ENCODE data around the gene OAT. TPM values are rescaled to one million over a fixed set of nuclear protein-coding genes. Genes with fewer than 3 reads are reported as not detected.

OAT gene
- polyA plus RNA-seq, 1 of the 3 experiments (the other 2 are of a cell fraction): 65.7 TPM

- TF ChIP-seq REST (IDR thresholded peaks at IDR 0.05; ENCODE audit: low read depth, low read length) (no peak), JUND (IDR thresholded peaks at IDR 0.05) (no peak)
- TF ChIP-seq, protein P1, sequence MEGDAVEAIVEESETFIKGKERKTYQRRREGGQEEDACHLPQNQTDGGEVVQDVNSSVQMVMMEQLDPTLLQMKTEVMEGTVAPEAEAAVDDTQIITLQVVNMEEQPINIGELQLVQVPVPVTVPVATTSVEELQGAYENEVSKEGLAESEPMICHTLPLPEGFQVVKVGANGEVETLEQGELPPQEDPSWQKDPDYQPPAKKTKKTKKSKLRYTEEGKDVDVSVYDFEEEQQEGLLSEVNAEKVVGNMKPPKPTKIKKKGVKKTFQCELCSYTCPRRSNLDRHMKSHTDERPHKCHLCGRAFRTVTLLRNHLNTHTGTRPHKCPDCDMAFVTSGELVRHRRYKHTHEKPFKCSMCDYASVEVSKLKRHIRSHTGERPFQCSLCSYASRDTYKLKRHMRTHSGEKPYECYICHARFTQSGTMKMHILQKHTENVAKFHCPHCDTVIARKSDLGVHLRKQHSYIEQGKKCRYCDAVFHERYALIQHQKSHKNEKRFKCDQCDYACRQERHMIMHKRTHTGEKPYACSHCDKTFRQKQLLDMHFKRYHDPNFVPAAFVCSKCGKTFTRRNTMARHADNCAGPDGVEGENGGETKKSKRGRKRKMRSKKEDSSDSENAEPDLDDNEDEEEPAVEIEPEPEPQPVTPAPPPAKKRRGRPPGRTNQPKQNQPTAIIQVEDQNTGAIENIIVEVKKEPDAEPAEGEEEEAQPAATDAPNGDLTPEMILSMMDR (IDR thresholded peaks at IDR 0.05): no peak
Measured at GRCh38 chr10:124409696-124410095, 9.0 kb downstream of the OAT start (continued).

DNA sequence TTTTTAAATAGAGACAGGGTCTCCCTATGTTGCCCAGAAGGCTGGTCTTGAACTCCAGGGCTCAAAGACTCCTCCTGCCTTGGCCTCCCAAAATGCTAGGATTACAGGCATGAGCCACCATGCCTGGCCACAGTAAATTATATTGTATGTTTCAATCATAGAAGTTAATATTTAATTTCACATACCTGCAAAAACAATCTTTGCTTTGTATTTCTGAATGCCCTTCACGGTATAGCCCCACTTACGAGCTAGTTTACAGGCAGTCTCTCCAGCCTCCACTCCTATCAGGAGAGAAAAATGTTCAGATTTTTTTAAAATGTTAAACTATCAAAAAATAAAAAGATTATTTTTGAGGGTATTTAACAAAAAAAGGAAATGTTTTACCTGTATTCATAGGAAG lies 10.4 kb downstream of the OAT start:
- Histone ChIP-seq H3K9me3 (no peaks in the 10 kb centered on the region), H3K4me2 (no peak overlapping the region), H3K27me3 (ENCODE audit: insufficient read depth) (no peaks in the 10 kb centered on the region), H3K79me2 (ENCODE audit: insufficient read depth) (peaks cover 37% of the 10 kb centered on the region), H3K9me2 (no peaks in the 10 kb centered on the region), H3K36me3 (replicated peaks in 1 of 2; ENCODE audit: control insufficient read depth in 1 of 2, insufficient read depth in 2 of 2, low read length in 1 of 2) (peaks cover 30 to 60% of the 10 kb centered on the region in 2 experiments), H2AFZ (ENCODE audit: low read depth) (no peak overlapping the region), H3K27ac (ENCODE audit: low read depth in 2 of 2, low read length in 1 of 2) (no peak overlapping the region), H3F3A (replicated peaks; ENCODE audit: insufficient read depth) (no peaks in the 10 kb centered on the region), H3K9ac (no peak overlapping the region), H3K4me1 (ENCODE audit: control insufficient read depth in 1 of 2, insufficient read depth in 2 of 2, low read depth in 1 of 2, low read length in 1 of 2) (peaks cover 5 to 7% of the 10 kb centered on the region in 2 experiments; a peak in 2 of 4 replicates), H4K20me1 (ENCODE audit: insufficient read depth) (peaks cover 41% of the 10 kb centered on the region), H3K4me3 (ENCODE audit: low read depth in 2 of 2, low read length in 1 of 2) (no peak overlapping the region)
- ChIA-PET POLR2A (interaction anchor here (0.8 kb wide), 1 partner anchor 11 kb away, joined by 3 read pairs; no protein-coding TSS in a partner anchor), CTCF (interaction anchor here (0.7 to 2.5 kb wide), 3 partner anchors 10 to 414 kb away, joined by 3 to 8 read pairs (median 3); no protein-coding TSS in a partner anchor)
- WGBS (ENCODE audit: low lambda C conversion rate): 97% methylated on average over 2 of the region's 2 CpGs
- DNase-seq: no peak
- TF ChIP-seq MEF2A (IDR thresholded peaks at IDR 0.05; ENCODE audit: borderline replicate concordance, low read depth): no peak
- TF ChIP-seq PBX3 (IDR thresholded peaks at IDR 0.05): no peak
- no peak for TF ChIP-seq RFX5 (IDR thresholded peaks at IDR 0.05; ENCODE audit: low read length)
- TF ChIP-seq FOXM1 (IDR thresholded peaks at IDR 0.05; ENCODE audit: low read depth): no peak
- TF ChIP-seq EZH2phosphoT487 (IDR thresholded peaks at IDR 0.05; ENCODE audit: borderline replicate concordance, low read depth): no peak
- TF ChIP-seq ZBTB33 (IDR thresholded peaks at IDR 0.05; ENCODE audit: borderline replicate concordance, low read depth): no peak
- TF ChIP-seq TEAD4 (IDR thresholded peaks at IDR 0.05; ENCODE audit: borderline replicate concordance, insufficient read depth): no peak
- TF ChIP-seq, protein P1 (IDR thresholded peaks at IDR 0.05): no peak
- no peak for TF ChIP-seq JUND (IDR thresholded peaks at IDR 0.05)
- no peak for TF ChIP-seq RCOR1 (IDR thresholded peaks at IDR 0.05; ENCODE audit: low read length)
- TF ChIP-seq GABPA (IDR thresholded peaks at IDR 0.05; ENCODE audit: low read depth): no peak
- TF ChIP-seq GATA2 (CRISPR knock-in tag; IDR thresholded peaks at IDR 0.05): no peak
- no peak for TF ChIP-seq NFIC (IDR thresholded peaks at IDR 0.05; ENCODE audit: borderline replicate concordance)
- TF ChIP-seq ELF1 (IDR thresholded peaks at IDR 0.05): no peak
- no peak for TF ChIP-seq USF1 (IDR thresholded peaks at IDR 0.05; ENCODE audit: borderline replicate concordance, low read depth)

Measured in SK-N-SH (cell line).